KOPT-K1 (cell line): ENCODE data around the gene ATXN7L2.
A peak's percentile ranks its signal among the peaks of the same experiment; 100 is the strongest.

Experiments
- H3K27ac ChIP-seq: fragments of 200-600 bp; sonication (generic); 2 replicates; pipeline ENCODE4 v1.5.1; 2016; ENCODE audit warnings: antibody characterized with exemption, mild to moderate bottlenecking, low read depth, low read length; ENCODE audit not compliant: poor library complexity, severe bottlenecking
- H3K36me3 ChIP-seq: fragments of 200-600 bp; sonication (generic); 2 replicates; pipeline ENCODE4 v1.5.1; 2017; ENCODE audit warnings: antibody characterized with exemption, mild to moderate bottlenecking, low read length, moderate library complexity; ENCODE audit not compliant: insufficient read depth
- H3K9me3 ChIP-seq: fragments of 200-600 bp; sonication (generic); 2 replicates; pipeline ENCODE4 v1.5.1; 2017; ENCODE audit warnings: antibody characterized with exemption, low read length, mild to moderate bottlenecking; ENCODE audit not compliant: insufficient read depth, poor library complexity, severe bottlenecking

ATXN7L2 gene

DNA sequence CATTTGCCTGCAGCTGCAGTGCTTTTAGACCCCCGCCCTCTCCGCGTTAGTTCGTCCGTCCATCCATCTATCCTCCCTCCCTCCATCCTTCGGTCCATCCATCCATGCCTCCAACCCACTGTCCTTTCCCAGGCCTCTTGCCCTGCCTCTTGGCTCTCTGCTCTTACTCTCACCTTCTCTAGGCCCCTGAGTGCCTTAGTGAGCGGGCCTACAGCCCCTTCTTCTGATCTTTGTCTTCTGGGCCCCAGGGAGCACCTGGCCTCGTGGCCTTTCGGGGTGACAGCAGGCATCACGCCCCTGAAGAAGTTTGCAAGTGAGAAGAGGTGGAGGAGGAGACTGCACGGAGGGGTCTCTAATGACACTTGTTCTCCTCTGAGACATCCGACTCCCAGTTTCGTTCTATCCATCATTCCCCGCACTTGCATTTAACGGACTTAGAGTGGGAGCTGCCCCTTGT is 842 bp downstream of the ATXN7L2 start:
- peak overlapping the region; percentile 84 for H3K27ac ChIP-seq
- H3K9me3 ChIP-seq: no peaks in the 10 kb centered on the region
- peaks cover 34% of the 10 kb centered on the region; the same call in 1 of the 2 replicates for H3K36me3 ChIP-seq

DNA sequence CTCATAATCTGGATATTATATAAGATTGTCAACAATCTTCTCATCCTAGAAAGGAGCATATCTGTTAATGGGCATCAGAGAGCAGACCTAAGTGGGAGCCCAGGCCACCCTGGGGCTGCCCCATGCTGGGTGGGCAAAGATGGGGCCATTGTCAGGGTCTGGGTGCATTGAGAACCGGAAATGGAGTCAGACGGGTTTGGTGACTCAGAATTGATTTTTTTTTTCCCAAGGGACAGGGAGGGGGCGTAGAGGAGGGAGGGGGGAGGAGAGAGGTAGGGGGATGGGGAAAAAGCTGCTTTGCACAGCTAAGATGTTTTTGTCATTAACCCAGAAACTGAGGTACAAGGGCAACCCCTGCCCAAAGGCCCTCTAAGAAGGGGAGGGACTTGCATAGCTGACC is 1.3 kb downstream of the ATXN7L2 start:
- no peaks in the 10 kb centered on the region for H3K9me3 ChIP-seq
- H3K36me3 ChIP-seq: peaks cover 38% of the 10 kb centered on the region; the same call in 1 of the 2 replicates
- peak overlapping the region; percentile 84 for H3K27ac ChIP-seq

DNA sequence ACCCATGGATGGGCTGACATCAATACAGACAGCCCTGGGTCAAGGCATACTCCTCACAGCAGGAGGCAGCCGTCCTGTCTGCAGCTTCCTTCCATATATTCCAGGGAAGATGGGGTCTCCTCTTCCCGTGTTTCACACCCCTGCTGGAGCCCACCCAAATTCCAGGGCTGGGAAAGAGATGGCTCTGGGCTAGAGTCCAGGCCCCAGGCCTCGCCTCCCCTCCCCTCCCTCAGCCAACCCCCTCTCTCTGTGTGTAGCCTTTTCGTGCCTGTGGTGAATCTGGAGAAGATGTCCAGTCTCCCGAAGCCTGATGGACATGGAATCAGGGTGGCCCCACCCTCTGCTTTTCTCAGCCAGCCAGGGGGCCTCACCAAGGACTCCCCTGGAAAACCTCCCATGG is 3.6 kb downstream of the ATXN7L2 start:
- Histone ChIP-seq H3K36me3 (peaks cover 55% of the 10 kb centered on the region; the same call in 1 of the 2 replicates), H3K27ac (no peak overlapping the region), H3K9me3 (no peaks in the 10 kb centered on the region)

DNA sequence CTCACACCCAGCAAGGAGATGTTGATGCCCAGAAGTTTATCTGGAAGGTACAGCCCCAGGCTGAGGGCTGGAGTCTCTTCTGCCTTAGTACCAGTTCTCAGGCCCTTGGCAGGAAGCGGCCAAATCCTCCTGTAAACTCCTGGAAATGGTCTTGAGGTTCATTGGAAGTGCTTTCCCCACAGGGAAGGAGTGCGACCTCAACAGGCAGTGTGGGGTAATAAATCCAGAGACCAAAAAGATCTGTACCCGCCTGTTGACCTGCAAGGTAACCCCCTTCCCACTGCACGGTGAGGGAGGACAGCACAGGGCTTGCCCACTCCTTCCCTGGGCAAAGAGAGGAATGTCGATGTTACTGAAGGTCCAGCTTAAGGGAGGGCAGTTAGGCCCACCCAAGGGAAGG is 4.5 kb downstream of the ATXN7L2 start:
- H3K9me3 ChIP-seq: no peaks in the 10 kb centered on the region
- H3K27ac ChIP-seq: no peak overlapping the region
- H3K36me3 ChIP-seq: peaks cover 55% of the 10 kb centered on the region; the same call in 1 of the 2 replicates

DNA sequence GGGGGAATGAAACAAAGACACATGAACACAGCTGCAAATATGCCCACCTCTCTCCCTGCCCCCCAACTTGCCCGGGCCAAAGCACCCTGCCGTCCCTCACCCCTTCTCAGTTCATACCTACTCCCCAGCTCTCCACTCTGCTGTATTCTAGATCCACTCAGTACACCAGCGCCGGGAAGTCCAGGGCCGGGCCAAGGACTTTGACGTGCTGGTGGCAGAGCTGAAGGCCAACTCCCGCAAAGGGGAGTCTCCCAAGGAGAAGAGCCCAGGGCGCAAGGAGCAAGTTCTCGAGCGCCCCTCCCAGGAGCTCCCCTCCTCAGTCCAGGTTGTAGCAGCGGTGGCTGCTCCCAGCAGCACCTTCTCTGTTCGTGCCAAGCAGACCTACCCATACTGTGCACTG is 5.0 kb downstream of the ATXN7L2 start:
- Histone ChIP-seq H3K27ac (no peak overlapping the region), H3K9me3 (no peaks in the 10 kb centered on the region), H3K36me3 (peaks cover 55% of the 10 kb centered on the region; the same call in 1 of the 2 replicates)

DNA sequence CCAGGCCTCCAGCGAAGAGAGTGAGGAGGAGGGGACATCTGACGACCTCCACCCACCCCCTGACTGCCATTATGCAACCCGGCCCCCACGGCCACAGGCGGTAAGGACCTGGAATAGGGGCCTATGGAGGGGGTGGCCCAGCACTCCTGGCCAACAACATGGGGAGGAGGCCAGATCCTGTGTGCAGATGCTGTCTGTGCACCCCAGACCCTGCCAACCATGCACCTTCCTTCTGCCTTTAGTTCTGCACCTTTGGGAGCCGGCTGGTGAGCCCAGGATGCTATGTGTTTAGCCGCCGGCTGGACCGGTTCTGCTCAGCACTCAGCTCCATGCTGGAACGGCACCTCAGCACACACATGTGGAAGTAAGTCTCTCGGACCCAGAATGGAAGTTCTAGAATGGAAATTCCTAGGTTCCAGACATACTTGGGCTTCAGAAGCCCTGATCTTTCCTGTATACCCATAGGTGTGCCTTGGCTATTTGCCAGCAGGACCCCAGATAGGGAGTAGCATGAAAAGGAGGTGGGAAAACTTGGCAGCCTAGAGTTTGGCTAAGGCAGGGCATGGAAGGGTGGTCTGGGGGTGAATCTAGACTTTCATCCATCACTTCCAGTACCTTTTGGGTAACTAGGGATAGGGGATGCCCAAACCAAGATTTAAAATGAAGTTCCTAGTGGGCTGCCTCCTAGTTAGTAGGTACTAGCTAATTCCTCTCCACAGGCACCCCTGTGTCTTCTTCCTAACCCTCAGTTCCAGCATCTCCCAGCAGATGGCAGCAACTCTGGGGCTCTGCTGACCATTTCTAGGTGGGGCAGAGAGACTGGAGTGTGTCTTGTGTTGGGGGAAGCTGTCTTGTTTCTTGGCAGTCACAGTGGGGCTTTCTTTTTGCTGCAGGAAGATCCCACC is 6.6 kb downstream of the ATXN7L2 start:
- H3K9me3 ChIP-seq: no peaks in the 10 kb centered on the region
- peaks cover 55% of the 10 kb centered on the region; the same call in 1 of the 2 replicates for H3K36me3 ChIP-seq
- H3K27ac ChIP-seq: no peak overlapping the region

DNA sequence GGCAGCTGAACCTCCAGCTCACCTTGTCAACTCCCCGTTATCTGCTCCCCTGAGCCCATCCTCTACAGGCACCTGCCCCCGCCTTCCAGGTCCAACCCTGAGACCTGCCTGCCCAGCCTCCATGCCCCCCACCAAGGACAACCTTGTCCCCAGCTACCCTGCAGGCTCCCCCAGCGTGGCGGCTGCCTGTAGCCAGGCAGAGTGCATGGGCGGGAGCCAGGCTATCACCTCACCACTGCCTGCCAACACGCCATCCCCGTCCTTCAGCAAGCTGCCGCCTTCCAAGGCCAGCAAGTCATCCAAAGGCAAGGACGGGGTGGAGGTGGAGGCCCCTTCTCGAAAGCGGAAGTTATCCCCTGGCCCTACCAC is 7.2 kb downstream of the ATXN7L2 start:
- Histone ChIP-seq H3K9me3 (no peaks in the 10 kb centered on the region), H3K27ac (no peak overlapping the region), H3K36me3 (peaks cover 60% of the 10 kb centered on the region; the same call in 1 of the 2 replicates)

DNA sequence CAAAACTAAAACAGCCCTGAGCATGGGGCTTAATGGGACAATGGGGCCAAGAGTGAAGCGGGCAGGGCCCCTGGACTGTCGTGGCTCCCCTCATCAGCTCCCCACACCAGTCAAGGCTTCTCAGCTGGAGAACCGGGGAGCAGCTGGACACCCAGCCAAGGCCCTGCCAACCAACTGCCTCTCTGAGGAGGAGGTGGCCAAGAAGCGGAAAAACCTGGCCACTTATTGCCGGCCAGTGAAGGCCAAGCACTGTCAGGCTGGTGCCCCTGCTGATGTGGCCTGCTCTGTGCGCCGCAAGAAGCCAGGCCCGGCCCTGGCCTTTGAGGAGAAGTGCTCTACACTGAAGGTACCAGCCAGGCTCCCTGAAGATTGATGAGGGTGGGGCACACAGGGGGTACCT is 7.7 kb downstream of the ATXN7L2 start:
- H3K36me3 ChIP-seq: peaks cover 61% of the 10 kb centered on the region
- no peak overlapping the region for H3K27ac ChIP-seq

DNA sequence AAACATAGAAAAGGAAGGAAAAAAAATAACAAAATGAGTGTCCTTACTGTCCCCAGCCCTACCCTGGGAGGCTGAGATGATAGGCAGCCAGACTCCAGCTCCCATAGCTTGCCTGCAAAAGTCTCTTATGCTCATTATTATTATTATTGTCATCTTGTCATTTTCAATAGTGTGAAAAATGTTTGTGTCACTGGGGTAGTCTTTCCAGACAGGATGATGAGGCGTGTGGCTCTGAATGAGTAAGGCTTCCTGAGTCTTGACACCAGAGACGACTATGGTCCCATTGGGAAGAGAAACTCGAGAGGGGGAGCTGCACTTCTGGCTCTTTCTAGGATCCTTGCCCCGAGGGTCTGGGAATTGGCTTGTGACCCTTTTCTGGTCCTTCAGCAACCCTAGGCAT is 9.1 kb downstream of the ATXN7L2 start:
- no peaks in the 10 kb centered on the region for H3K9me3 ChIP-seq
- H3K36me3 ChIP-seq: peaks cover 62% of the 10 kb centered on the region
- no peak overlapping the region for H3K27ac ChIP-seq

More for the DNA sequence above, 7.7 kb downstream of the ATXN7L2 start:
- H3K9me3 ChIP-seq: no peaks in the 10 kb centered on the region

DNA sequence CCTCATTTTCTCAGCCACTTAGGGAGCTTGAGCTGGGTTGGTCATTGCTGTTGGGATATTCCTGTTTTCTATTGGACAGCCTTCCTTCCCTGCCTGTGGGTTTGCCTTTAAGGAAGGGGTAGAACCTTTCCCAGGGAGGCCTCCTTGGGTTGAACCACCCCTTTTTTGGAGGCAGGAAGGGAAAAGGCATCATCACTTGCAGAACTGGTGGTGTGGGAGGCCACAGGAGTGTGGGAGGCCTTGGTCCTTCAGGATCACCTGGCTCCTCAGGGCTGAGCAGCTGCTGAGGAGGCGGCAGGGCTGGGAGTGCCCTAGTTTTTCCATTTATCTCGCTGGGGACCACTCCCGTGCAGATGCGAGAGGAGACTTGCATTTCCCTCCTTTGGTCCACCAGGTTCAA is 9.5 kb downstream of the ATXN7L2 start:
- H3K27ac ChIP-seq: peak overlapping the region; percentile 78
- H3K36me3 ChIP-seq: peaks cover 62% of the 10 kb centered on the region

DNA sequence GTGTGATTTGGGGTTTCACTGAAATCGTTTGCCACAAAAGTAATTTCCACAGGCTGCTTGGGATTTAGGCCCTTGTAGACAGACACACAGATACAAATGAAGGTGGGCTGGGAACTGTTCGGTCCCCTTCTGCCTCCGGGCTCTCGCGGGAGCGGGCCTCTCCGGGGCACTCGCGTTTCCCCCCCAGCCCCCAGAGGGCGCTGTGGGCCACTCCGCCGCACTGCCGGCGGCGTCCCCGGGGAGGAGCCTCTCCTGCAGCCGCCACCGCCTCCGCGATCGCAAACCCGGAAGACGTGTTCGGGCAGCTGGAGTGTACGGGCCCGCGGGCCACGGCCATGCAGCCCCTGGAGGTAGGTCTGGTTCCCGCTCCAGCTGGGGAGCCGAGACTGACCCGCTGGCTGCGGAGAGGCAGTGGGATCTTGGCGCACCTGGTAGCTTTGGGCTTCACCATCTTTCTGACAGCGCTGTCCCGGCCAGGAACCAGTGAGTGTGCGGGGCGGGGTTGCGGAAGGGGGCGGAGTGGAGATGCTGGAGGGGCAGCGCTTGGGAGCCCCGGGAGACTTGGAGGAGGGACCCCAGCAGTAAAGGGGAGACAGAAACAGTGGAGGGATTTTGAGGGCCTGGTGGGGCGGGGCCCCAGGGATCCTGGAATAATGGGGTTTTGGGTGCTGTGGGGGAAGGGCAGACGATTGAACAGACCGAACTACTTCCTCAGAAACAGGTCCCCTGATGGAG is 10.3 kb downstream of the ATXN7L2 start, which contains the start of gene CYB561D1:
Gene CYB561D1, plus strand, starts transcription at position 290 of the 735 bp plus-strand sequence. Its CDS starts 46 bp downstream, at position 336.
- peak within 1 kb of the TSS; percentile 78 for H3K27ac ChIP-seq

More for the DNA sequence above, 9.5 kb downstream of the ATXN7L2 start:
- H3K9me3 ChIP-seq: no peaks in the 10 kb centered on the region

DNA sequence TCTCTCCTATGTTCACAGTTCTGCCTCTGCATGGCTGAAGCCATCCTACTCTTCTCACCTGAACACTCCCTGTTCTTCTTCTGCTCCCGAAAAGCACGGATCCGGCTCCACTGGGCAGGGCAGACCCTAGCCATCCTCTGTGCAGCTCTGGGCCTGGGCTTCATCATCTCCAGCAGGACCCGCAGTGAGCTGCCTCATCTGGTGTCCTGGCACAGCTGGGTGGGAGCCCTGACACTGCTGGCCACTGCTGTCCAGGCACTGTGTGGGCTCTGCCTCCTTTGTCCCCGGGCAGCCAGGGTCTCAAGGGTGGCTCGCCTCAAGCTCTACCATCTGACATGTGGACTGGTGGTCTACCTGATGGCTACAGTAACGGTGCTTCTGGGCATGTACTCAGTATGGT is 12.0 kb downstream of the ATXN7L2 start:
- no peak overlapping the region for H3K27ac ChIP-seq
- H3K36me3 ChIP-seq: peaks cover 50% of the 10 kb centered on the region
- H3K9me3 ChIP-seq: no peaks in the 10 kb centered on the region

More for the DNA sequence above, 10.3 kb downstream of the ATXN7L2 start, which contains the start of gene CYB561D1:
- H3K9me3 ChIP-seq: no peaks in the 10 kb centered on the region
- peaks cover 54% of the 10 kb centered on the region for H3K36me3 ChIP-seq

DNA sequence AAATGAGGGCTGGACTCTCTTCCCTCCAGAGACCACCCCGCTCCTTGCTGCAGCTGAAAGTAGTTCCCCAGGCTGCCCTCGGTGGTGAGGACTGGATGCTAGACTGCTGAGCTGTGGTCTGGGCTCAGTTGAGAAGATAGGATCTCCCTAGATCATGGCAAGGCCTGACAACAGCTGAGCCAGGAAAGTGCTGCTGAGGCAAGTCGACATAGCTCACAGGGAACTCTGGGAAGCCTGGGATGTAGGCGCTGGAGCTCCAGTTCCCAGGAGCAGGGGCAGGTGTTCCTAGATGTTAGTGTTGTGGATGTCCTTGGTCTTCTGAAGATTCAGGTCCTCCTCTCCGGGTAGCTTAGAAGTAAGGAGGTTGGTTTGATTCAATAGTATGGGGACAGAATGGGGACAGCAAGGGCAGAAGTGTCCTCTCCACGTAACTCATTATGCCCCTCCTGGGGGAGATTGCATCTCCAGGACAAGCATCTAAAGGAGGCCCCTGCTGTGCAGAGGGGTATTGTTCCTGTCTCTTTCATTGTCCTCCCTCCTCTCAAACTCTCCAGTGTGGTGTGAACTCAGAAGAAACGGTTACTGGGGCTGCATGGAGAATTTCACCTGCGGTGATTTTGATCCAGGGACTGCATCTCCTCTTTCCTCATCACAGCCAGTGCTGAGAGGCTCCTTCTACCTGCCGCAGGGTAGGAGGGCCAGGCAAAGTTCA is 13.9 kb downstream of the ATXN7L2 start:
- Histone ChIP-seq H3K36me3 (peaks cover 44% of the 10 kb centered on the region), H3K27ac (no peak overlapping the region), H3K9me3 (no peaks in the 10 kb centered on the region)

DNA sequence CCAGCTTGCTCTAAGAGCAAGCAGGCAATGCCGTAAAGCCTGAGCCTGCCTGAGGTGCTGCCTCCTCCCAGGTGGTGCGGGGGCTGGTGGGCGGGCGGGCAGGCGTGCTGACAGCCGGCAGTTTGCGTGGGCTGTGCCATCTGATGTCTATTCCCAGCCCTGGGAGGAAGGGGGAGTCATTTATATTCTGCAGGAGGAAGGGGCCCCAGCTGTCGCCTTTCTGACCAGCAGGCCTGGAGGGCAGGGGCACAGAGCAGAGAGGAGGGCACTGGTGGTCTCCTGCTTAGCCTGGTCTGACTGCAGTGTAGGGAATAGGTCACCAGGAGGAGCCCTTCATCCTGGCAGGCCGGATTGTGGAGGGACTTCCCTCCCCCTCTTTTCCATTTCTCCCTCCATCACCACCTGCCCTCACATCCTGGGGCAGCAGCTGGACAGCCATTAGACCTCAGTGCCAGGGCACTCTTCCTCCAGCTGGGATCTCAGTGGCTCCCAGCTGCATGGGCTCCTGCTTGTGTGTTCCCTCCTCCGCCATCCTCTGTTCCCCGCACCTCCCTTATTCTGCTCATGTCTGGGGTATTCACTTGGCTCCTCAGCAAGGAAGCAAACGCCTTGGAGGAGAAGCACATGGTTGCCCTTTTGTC is 14.6 kb downstream of the ATXN7L2 start:
- Histone ChIP-seq H3K27ac (no peak overlapping the region), H3K9me3 (no peaks in the 10 kb centered on the region), H3K36me3 (peaks cover 44% of the 10 kb centered on the region)
